Activated CD4-positive, alpha-beta T cell treated with anti-CD3 and anti-CD28 coated beads for 4 hours (primary cell): ENCODE data around the gene PPP4R2.

ENCODE experiments used
- DNase-seq, 2 donors: peaks; one replicate each; pipeline ENCODE4 v3.0.0-alpha.2; 2020

The PPP4R2 gene

GRCh38 chr3:73071952-73072351 is 75.3 kb downstream of the PPP4R2 start:
- DNase-seq = no peak

- no peak for DNase-seq
These were observed 76.0 kb downstream of the PPP4R2 start for GRCh38 chr3:73072634-73073033.

GRCh38 chr3:73073091-73073707 is 76.6 kb downstream of the PPP4R2 start:
- no peak for DNase-seq

- DNase-seq = no peak
These were observed 78.2 kb downstream of the PPP4R2 start for GRCh38 chr3:73074781-73075180.

GRCh38 chr3:73080216-73080966 is 83.8 kb downstream of the PPP4R2 start:
- no peak for DNase-seq

GRCh38 chr3:73081140-73081539 is 84.5 kb downstream of the PPP4R2 start:
- no peak for DNase-seq

- no peak for DNase-seq
These were observed 87.6 kb downstream of the PPP4R2 start for GRCh38 chr3:73084170-73084569.

- peak; percentile 29 to 58 for DNase-seq
These were observed 89.5 kb downstream of the PPP4R2 start for GRCh38 chr3:73086071-73086494.

GRCh38 chr3:73094129-73094528 is 97.5 kb downstream of the PPP4R2 start:
- no peak for DNase-seq

GRCh38 chr3:73094951-73095350 is 98.3 kb downstream of the PPP4R2 start:
- DNase-seq = no peak

GRCh38 chr3:73096169-73096568 is 99.6 kb downstream of the PPP4R2 start:
- no peak for DNase-seq

GRCh38 chr3:73098026-73098425 is 101.4 kb downstream of the PPP4R2 start:
- DNase-seq = no peak

- no peak for DNase-seq
These were observed 102.3 kb downstream of the PPP4R2 start for GRCh38 chr3:73098873-73099272.

- DNase-seq = peak; percentile 59 to 79
These were observed 104.3 kb downstream of the PPP4R2 start for GRCh38 chr3:73100741-73101559.

GRCh38 chr3:73101881-73102280 is 105.3 kb downstream of the PPP4R2 start:
- no peak for DNase-seq

- DNase-seq = no peak
These were observed 110.6 kb downstream of the PPP4R2 start for GRCh38 chr3:73107215-73107614.

- no peak for DNase-seq
These were observed 111.1 kb downstream of the PPP4R2 start for GRCh38 chr3:73107676-73108187.

- no peak for DNase-seq
These were observed 112.1 kb downstream of the PPP4R2 start for GRCh38 chr3:73108750-73109149.

- no peak for DNase-seq
These were observed 113.9 kb downstream of the PPP4R2 start for GRCh38 chr3:73110530-73110929.

GRCh38 chr3:73114711-73115110 is 118.1 kb downstream of the PPP4R2 start:
- DNase-seq = no peak

GRCh38 chr3:73115806-73116205 is 119.2 kb downstream of the PPP4R2 start:
- no peak for DNase-seq
